ENCODE measurements around the gene XRCC5. TPM values are rescaled to one million over a fixed set of nuclear protein-coding genes. Genes with fewer than 3 reads are reported as not detected.

Gene XRCC5
- total RNA-seq, 4 donors from 2014 or later: 134 to 164 (median 147) TPM

GRCh38 chr2:216216951-216217903 lies 108.1 kb downstream of the XRCC5 start:
- Histone ChIP-seq H3K36me3 (peaks cover 0 to 6% (median 0%) of the 10 kb centered on the region in 3 donors), H3K9me3 (no peaks in the 10 kb centered on the region), H3K27me3 (no peaks in the 10 kb centered on the region), H3K4me1 (peaks cover 0 to 8% (median 0%) of the 10 kb centered on the region in 4 donors), H3K4me3 (no peak overlapping the region), H3K27ac (no peak overlapping the region)
- no peak for DNase-seq (ENCODE audit: low spot score in 2 of 2)
- TF ChIP-seq EP300 (IDR thresholded peaks at IDR 0.05): no peak
- TF ChIP-seq POLR2A (IDR thresholded peaks at IDR 0.05): no peak
- no peak for TF ChIP-seq CTCF (IDR thresholded peaks at IDR 0.05)
- 57 to 66% methylated on average over 7 of the region's 7 CpGs for WGBS, 2 donors

GRCh38 chr2:216217904-216218260 lies 108.7 kb downstream of the XRCC5 start:
- Histone ChIP-seq H3K27me3 (no peaks in the 10 kb centered on the region), H3K4me1 (peaks cover 0 to 8% (median 0%) of the 10 kb centered on the region in 4 donors), H3K9me3 (no peaks in the 10 kb centered on the region), H3K4me3 (no peak overlapping the region), H3K27ac (no peak overlapping the region), H3K36me3 (peaks cover 0 to 6% (median 0%) of the 10 kb centered on the region in 3 donors)
- DNase-seq (ENCODE audit: low spot score in 2 of 2): no peak
- TF ChIP-seq POLR2A (IDR thresholded peaks at IDR 0.05): no peak
- no peak for TF ChIP-seq EP300 (IDR thresholded peaks at IDR 0.05)
- TF ChIP-seq CTCF (IDR thresholded peaks at IDR 0.05): no peak
- whole genome bisulfite sequencing, 2 donors: 81 to 89% methylated on average over 2 of the region's 2 CpGs

- H3K4me1 ChIP-seq: peaks cover 0 to 8% (median 0%) of the 10 kb centered on the region in 4 donors
- DNase-seq (ENCODE audit: low spot score in 2 of 2): no peak
- peaks cover 0 to 6% (median 0%) of the 10 kb centered on the region in 3 donors for H3K36me3 ChIP-seq
- no peaks in the 10 kb centered on the region for H3K9me3 ChIP-seq
- TF ChIP-seq EP300 (IDR thresholded peaks at IDR 0.05) (no peak), CTCF (IDR thresholded peaks at IDR 0.05) (no peak), POLR2A (IDR thresholded peaks at IDR 0.05) (no peak)
- H3K4me3 ChIP-seq: no peak overlapping the region
- WGBS, 2 donors: 85 to 95% methylated on average over 6 of the region's 6 CpGs
- no peak overlapping the region for H3K27ac ChIP-seq
- H3K27me3 ChIP-seq: no peaks in the 10 kb centered on the region
Observed at GRCh38 chr2:216219861-216220260, 110.7 kb downstream of the XRCC5 start.

GRCh38 chr2:216220976-216221375 lies 111.8 kb downstream of the XRCC5 start:
- DNase-seq (ENCODE audit: low spot score in 2 of 2): no peak
- H3K4me3 ChIP-seq: no peak overlapping the region
- H3K9me3 ChIP-seq: no peaks in the 10 kb centered on the region
- no peaks in the 10 kb centered on the region for H3K27me3 ChIP-seq
- 88 to 90% methylated on average over 4 of the region's 4 CpGs for WGBS, 2 donors
- no peak overlapping the region for H3K27ac ChIP-seq
- peaks cover 0 to 6% (median 0%) of the 10 kb centered on the region in 3 donors for H3K36me3 ChIP-seq
- peaks cover 0 to 8% (median 0%) of the 10 kb centered on the region in 4 donors for H3K4me1 ChIP-seq
- no peak for TF ChIP-seq CTCF (IDR thresholded peaks at IDR 0.05)
- TF ChIP-seq EP300 (IDR thresholded peaks at IDR 0.05): no peak
- no peak for TF ChIP-seq POLR2A (IDR thresholded peaks at IDR 0.05)

GRCh38 chr2:216221811-216222210 lies 112.7 kb downstream of the XRCC5 start:
- 47 to 67% methylated on average over 1 of the region's 1 CpG for WGBS, 2 donors
- Histone ChIP-seq H3K9me3 (no peaks in the 10 kb centered on the region), H3K27ac (no peak overlapping the region), H3K4me3 (no peak overlapping the region), H3K27me3 (no peaks in the 10 kb centered on the region), H3K36me3 (peaks cover 0 to 6% (median 0%) of the 10 kb centered on the region in 3 donors), H3K4me1 (peaks cover 0 to 8% (median 0%) of the 10 kb centered on the region in 4 donors)
- TF ChIP-seq EP300 (IDR thresholded peaks at IDR 0.05) (no peak), POLR2A (IDR thresholded peaks at IDR 0.05) (no peak), CTCF (IDR thresholded peaks at IDR 0.05) (no peak)
- DNase-seq (ENCODE audit: low spot score in 2 of 2): no peak

Measured in tibial nerve (tissue), 4 donors.